Measurements from ENCODE around the gene SRPK2.
"Not testable (repeated sequence)": the region's sequence is repeated elsewhere in the genome, so short reads cannot be mapped to it uniquely, and the experiment has no call there.

Gene SRPK2

DNA sequence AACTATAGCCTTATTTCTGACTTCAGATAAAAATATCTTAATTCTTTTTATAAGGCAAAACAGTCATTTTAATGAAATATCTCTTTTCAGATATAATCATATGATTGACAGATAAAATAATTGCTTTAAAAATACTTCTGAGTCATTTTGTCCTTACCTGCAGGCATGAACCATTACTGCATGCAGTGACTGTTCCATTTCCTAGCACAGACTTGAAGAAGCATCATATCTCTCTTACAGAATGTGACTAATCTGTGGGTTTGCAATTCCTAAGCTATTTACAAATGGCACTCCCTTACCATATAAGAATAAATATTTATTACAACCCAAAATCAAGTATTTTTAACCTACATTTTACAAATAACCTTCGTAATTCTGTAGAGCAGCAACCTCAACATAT, 120.7 kb downstream of the SRPK2 start:
- H3K27ac ChIP-seq: peak overlapping the region; percentile 76
- H3K27me3 ChIP-seq: no peaks in the 10 kb centered on the region
- peak overlapping the region in 1 of 2 experiments; percentile 19 for H3K4me3 ChIP-seq (ENCODE audit: low read depth in 1 of 2, low read length in 1 of 2)
- H3K4me1 ChIP-seq (ENCODE audit: control insufficient read depth in 1 of 2, insufficient read depth in 1 of 2, low read depth in 1 of 2, low read length in 1 of 2): peaks cover 25 to 32% of the 10 kb centered on the region in 2 experiments
- no peaks in the 10 kb centered on the region for H3K36me3 ChIP-seq
- no peaks in the 10 kb centered on the region for H3K9me3 ChIP-seq
- TF ChIP-seq CTCF (IDR thresholded peaks at IDR 0.05): no peak

- no peak overlapping the region for H3K4me3 ChIP-seq (ENCODE audit: low read depth in 1 of 2, low read length in 1 of 2)
- no peaks in the 10 kb centered on the region for H3K27me3 ChIP-seq
- no peak for TF ChIP-seq CTCF (IDR thresholded peaks at IDR 0.05)
- H3K36me3 ChIP-seq: no peaks in the 10 kb centered on the region
- H3K27ac ChIP-seq: no peak overlapping the region
- H3K4me1 ChIP-seq (ENCODE audit: control insufficient read depth in 1 of 2, insufficient read depth in 1 of 2, low read depth in 1 of 2, low read length in 1 of 2): peaks cover 25 to 32% of the 10 kb centered on the region in 2 experiments
- no peaks in the 10 kb centered on the region for H3K9me3 ChIP-seq
Measured at GRCh38 chr7:105267244-105267643, 121.5 kb downstream of the SRPK2 start.

- Histone ChIP-seq H3K27me3 (no peaks in the 10 kb centered on the region), H3K36me3 (no peaks in the 10 kb centered on the region), H3K4me1 (ENCODE audit: control insufficient read depth in 1 of 2, insufficient read depth in 1 of 2, low read depth in 1 of 2, low read length in 1 of 2) (peaks cover 24 to 29% of the 10 kb centered on the region in 2 experiments), H3K9me3 (no peaks in the 10 kb centered on the region), H3K4me3 (ENCODE audit: low read depth in 1 of 2, low read length in 1 of 2) (no peak overlapping the region), H3K27ac (no peak overlapping the region)
- TF ChIP-seq CTCF (IDR thresholded peaks at IDR 0.05): no peak
Measured at GRCh38 chr7:105264707-105265106, 124.0 kb downstream of the SRPK2 start.

- no peak for TF ChIP-seq CTCF (IDR thresholded peaks at IDR 0.05)
- H3K27me3 ChIP-seq: no peaks in the 10 kb centered on the region
- H3K27ac ChIP-seq: peak overlapping the region; percentile 18
- H3K9me3 ChIP-seq: no peaks in the 10 kb centered on the region
- H3K4me1 ChIP-seq (ENCODE audit: control insufficient read depth in 1 of 2, insufficient read depth in 1 of 2, low read depth in 1 of 2, low read length in 1 of 2): peaks cover 0 to 11% of the 10 kb centered on the region in 2 experiments
- H3K36me3 ChIP-seq: no peaks in the 10 kb centered on the region
- H3K4me3 ChIP-seq (ENCODE audit: low read depth in 1 of 2, low read length in 1 of 2): no peak overlapping the region
Measured at GRCh38 chr7:105261689-105262088, 127.0 kb downstream of the SRPK2 start.

GRCh38 chr7:105260201-105260871, 128.4 kb downstream of the SRPK2 start:
- H3K36me3 ChIP-seq; H3K9me3 ChIP-seq; H3K27me3 ChIP-seq; H3K4me3 ChIP-seq (ENCODE audit: low read depth in 1 of 2, low read length in 1 of 2); H3K27ac ChIP-seq: not testable (repeated sequence)
- peaks cover 0 to 10% of the 10 kb centered on the region in 2 experiments for H3K4me1 ChIP-seq (ENCODE audit: control insufficient read depth in 1 of 2, insufficient read depth in 1 of 2, low read depth in 1 of 2, low read length in 1 of 2)

- not testable (repeated sequence) for H3K36me3 ChIP-seq; H3K27ac ChIP-seq; H3K27me3 ChIP-seq; H3K9me3 ChIP-seq; H3K4me3 ChIP-seq (ENCODE audit: low read depth in 1 of 2, low read length in 1 of 2)
- H3K4me1 ChIP-seq (ENCODE audit: control insufficient read depth in 1 of 2, insufficient read depth in 1 of 2, low read depth in 1 of 2, low read length in 1 of 2): peaks cover 0 to 10% of the 10 kb centered on the region in 2 experiments
Measured at GRCh38 chr7:105258919-105259318, 129.8 kb downstream of the SRPK2 start.
